IMR-90 (cell line): ENCODE data around the gene SESN1. TPM values are rescaled to one million over a fixed set of nuclear protein-coding genes. Genes with fewer than 3 reads are reported as not detected.

Experiments used
- ATAC-seq: fragments of 200-7000 bp; cut with Tn5 transposase; 2 replicates; pipeline ENCODE4 v1.9.1; 2020; ENCODE audit warnings: low read depth, mild to moderate bottlenecking, moderate library complexity
- BruUV-seq: library from RNA; stranded (reverse); fragments of 400-500 nt; replicated peaks from 2 replicates; lab custom pipeline; 2021; lab: Mats Ljungman, UMichigan
- CTCF ChIA-PET: fragments of 300-600 bp; formaldehyde crosslinking; extraction: SDS; loops from one replicate; lab custom pipeline; 2021; ENCODE audit warnings: antibody characterized with exemption; lab: Yijun Ruan, JAX
- POLR2A ChIA-PET: fragments of 300-600 bp; sonication (Branson Sonifier 250); formaldehyde crosslinking; loops from one replicate; lab custom pipeline; 2022; ENCODE audit warnings: antibody characterized with exemption; ENCODE audit not compliant: unreplicated experiment; lab: Charles Lee
- DNase-seq: peaks from one replicate; pipeline ENCODE4 v3.0.0; 2013
- H2AFZ ChIP-seq: replicated peaks from 2 replicates; pipeline ENCODE3; 2013; ENCODE audit warnings: low read length, mild to moderate bottlenecking; ENCODE audit not compliant: poor library complexity
- H2AK5ac ChIP-seq: 2 replicates; pipeline ENCODE4 v1.6.1; 2013; ENCODE audit warnings: low read depth, low read length, inconsistent platforms
- H2AK9ac ChIP-seq: replicated peaks from 2 replicates; pipeline ENCODE3; 2013; ENCODE audit warnings: mild to moderate bottlenecking, low read depth, low read length, moderate library complexity; ENCODE audit not compliant: poor library complexity
- H2BK120ac ChIP-seq: 2 replicates; pipeline ENCODE4 v1.6.1; 2013; ENCODE audit warnings: low read depth, low read length, inconsistent platforms
- H2BK15ac ChIP-seq: 3 replicates; pipeline ENCODE4 v1.6.1; 2013; ENCODE audit warnings: low read depth, low read length, inconsistent platforms
- H2BK20ac ChIP-seq: 2 replicates; pipeline ENCODE4 v1.6.1; 2013; ENCODE audit warnings: low read depth, mild to moderate bottlenecking, inconsistent platforms, low read length, moderate library complexity
- H2BK5ac ChIP-seq: 2 replicates; pipeline ENCODE4 v1.6.1; 2013; ENCODE audit warnings: mild to moderate bottlenecking, low read depth, low read length, inconsistent platforms; ENCODE audit not compliant: poor library complexity, severe bottlenecking
- H3K14ac ChIP-seq: replicated peaks from 2 replicates; pipeline ENCODE4 v1.6.1; 2013; ENCODE audit warnings: low read depth, low read length, inconsistent platforms
- H3K18ac ChIP-seq: 2 replicates; pipeline ENCODE4 v1.6.1; 2013; ENCODE audit warnings: low read depth, low read length, control low read depth
- H3K23ac ChIP-seq: 2 replicates; pipeline ENCODE4 v1.6.1; 2013; ENCODE audit warnings: low read depth, low read length, inconsistent platforms
- H3K27ac ChIP-seq: 2 replicates; pipeline ENCODE4 v1.5.1; 2013; ENCODE audit warnings: mild to moderate bottlenecking, control low read depth, low read length; ENCODE audit not compliant: insufficient read depth
- H3K27me3 ChIP-seq: 2 replicates; pipeline ENCODE4 v1.6.1; 2013; ENCODE audit warnings: low read length; ENCODE audit not compliant: control insufficient read depth, insufficient read depth
- H3K36me3 ChIP-seq: 2 replicates; pipeline ENCODE4 v1.6.1; 2013; ENCODE audit warnings: low read length, mixed read lengths; ENCODE audit not compliant: control insufficient read depth, insufficient read depth
- H3K4ac ChIP-seq: 2 replicates; pipeline ENCODE4 v1.6.1; 2013; ENCODE audit warnings: low read depth, low read length, inconsistent platforms
- H3K4me1 ChIP-seq: 2 replicates; pipeline ENCODE4 v1.6.1; 2013; ENCODE audit warnings: low read length, mixed read lengths; ENCODE audit not compliant: control insufficient read depth, insufficient read depth
- H3K4me2 ChIP-seq: 2 replicates; pipeline ENCODE4 v1.6.1; 2013; ENCODE audit warnings: low read depth, mild to moderate bottlenecking, control low read depth, low read length, moderate library complexity
- H3K4me3 ChIP-seq: 2 replicates; pipeline ENCODE4 v1.5.1; 2013; ENCODE audit warnings: low read depth, mild to moderate bottlenecking, control low read depth, low read length, moderate library complexity; ENCODE audit not compliant: insufficient read depth
- H3K56ac ChIP-seq: 2 replicates; pipeline ENCODE4 v1.6.1; 2013; ENCODE audit warnings: low read length, inconsistent platforms; ENCODE audit not compliant: insufficient read depth; ENCODE audit errors: extremely low read depth
- H3K79me1 ChIP-seq, 2 experiments: 2 replicates each; pipeline ENCODE4 v1.6.1; 2013; ENCODE audit warnings: low read length in 2 of 2, inconsistent platforms in 1 of 2, low read depth in 1 of 2
- H3K9ac ChIP-seq: 2 replicates; pipeline ENCODE4 v1.6.1; 2013; ENCODE audit warnings: low read depth, low read length, control low read depth
- H3K9me1 ChIP-seq: 2 replicates; pipeline ENCODE4 v1.6.1; 2013; ENCODE audit warnings: low read length, inconsistent platforms; ENCODE audit not compliant: insufficient read depth
- H3K9me3 ChIP-seq: 2 replicates; pipeline ENCODE4 v1.6.1; 2013; ENCODE audit warnings: low read length; ENCODE audit not compliant: control insufficient read depth, insufficient read depth
- H4K20me1 ChIP-seq: 2 replicates; pipeline ENCODE4 v1.6.1; 2013; ENCODE audit warnings: low read length, inconsistent platforms; ENCODE audit not compliant: insufficient read depth
- H4K5ac ChIP-seq: 2 replicates; pipeline ENCODE4 v1.6.1; 2013; ENCODE audit warnings: mild to moderate bottlenecking, low read depth, low read length, control low read depth
- H4K8ac ChIP-seq, 2 experiments: 2 replicates each; pipeline ENCODE4 v1.6.1; 2013; ENCODE audit warnings: low read depth in 2 of 2, low read length in 2 of 2, control low read depth in 1 of 2, inconsistent platforms in 1 of 2
- H4K91ac ChIP-seq: 2 replicates; pipeline ENCODE4 v1.6.1; 2013; ENCODE audit warnings: low read depth, low read length, inconsistent platforms; ENCODE audit not compliant: insufficient read depth
- BHLHE40 ChIP-seq: fragments of 150-350 bp; IDR thresholded peaks from 2 replicates; pipeline ENCODE4 v1.6.1; 2016; ENCODE audit warnings: mild to moderate bottlenecking, low read depth, low read length
- CEBPB ChIP-seq: IDR thresholded peaks from 2 replicates; pipeline ENCODE4 v1.6.1; 2012; ENCODE audit warnings: low read depth, low read length, improper control_type of control experiment
- CHD1 ChIP-seq: IDR thresholded peaks from 2 replicates; pipeline ENCODE4 v1.6.1; 2012; ENCODE audit warnings: low read depth, low read length, improper control_type of control experiment
- FOS ChIP-seq: fragments of 150-350 bp; IDR thresholded peaks from 2 replicates; pipeline ENCODE4 v1.6.1; 2016; ENCODE audit warnings: low read depth, low read length
- MAFK ChIP-seq: IDR thresholded peaks from 2 replicates; pipeline ENCODE4 v1.6.1; 2012; ENCODE audit warnings: low read depth, low read length, improper control_type of control experiment
- MAZ ChIP-seq: IDR thresholded peaks from 2 replicates; pipeline ENCODE4 v1.6.1; 2012; ENCODE audit warnings: low read depth, mild to moderate bottlenecking, low read length, improper control_type of control experiment, moderate library complexity, borderline replicate concordance
- MXI1 ChIP-seq: IDR thresholded peaks from 2 replicates; pipeline ENCODE4 v1.6.1; 2012; ENCODE audit warnings: low read depth, mild to moderate bottlenecking, low read length, moderate library complexity, borderline replicate concordance
- NFE2L2 ChIP-seq: fragments of 150-350 bp; IDR thresholded peaks from 2 replicates; pipeline ENCODE4 v1.6.1; 2016; ENCODE audit warnings: low read depth, mild to moderate bottlenecking, low read length
- POLR2A ChIP-seq: IDR thresholded peaks from 2 replicates; pipeline ENCODE4 v1.6.1; 2012; ENCODE audit warnings: mild to moderate bottlenecking, low read depth, low read length
- RAD21 ChIP-seq: IDR thresholded peaks from 2 replicates; pipeline ENCODE4 v1.6.1; 2012; ENCODE audit warnings: low read length, improper control_type of control experiment
- RCOR1 ChIP-seq: IDR thresholded peaks from 2 replicates; pipeline ENCODE4 v1.6.1; 2012; ENCODE audit warnings: mild to moderate bottlenecking, low read length, improper control_type of control experiment; ENCODE audit not compliant: insufficient replicate concordance
- RFX5 ChIP-seq: IDR thresholded peaks from 2 replicates; pipeline ENCODE4 v1.8.0; 2012; ENCODE audit warnings: low read depth, mild to moderate bottlenecking, low read length, moderate library complexity
- SMC3 ChIP-seq: fragments of 150-350 bp; IDR thresholded peaks from 2 replicates; pipeline ENCODE4 v1.6.1; 2016; ENCODE audit warnings: low read depth, mild to moderate bottlenecking, antibody characterized with exemption, low read length, moderate library complexity
- WGBS, 2 experiments: methylation state at CpG; one replicate each; pipeline versions ENCODE4 v1.1.5 to v1.1.7; 2013; ENCODE audit warnings: missing lambda C conversion rate in 2 of 2; ENCODE audit not compliant: insufficient read length in 1 of 2; ENCODE audit errors: extremely low coverage in 2 of 2; 5-methylcytosine and 5-hydroxymethylcytosine counted together
- dilution Hi-C: fragments of 300-500 bp; cut with HindIII; formaldehyde crosslinking; loops from one replicate; pipeline ENCODE4 v1.14.3; 2018; ENCODE audit warnings: low sequenced_read_pairs; ENCODE audit not compliant: unreplicated experiment
- in situ Hi-C: fragments of 300-500 bp; cut with MboI; formaldehyde crosslinking; loops from 3 replicates; pipeline ENCODE4 v1.14.3; 2019; ENCODE audit warnings: low sequenced_read_pairs, inconsistent platforms, mixed read lengths
- intact Hi-C: fragments of 100-400 bp; cut with micrococcal nuclease; formaldehyde crosslinking; loops from 2 replicates; pipeline ENCODE4 v1.10.0; 2022
- polyA plus RNA-seq, 3 experiments: library from polyadenylated mRNA; depleted of rRNA; stranded (reverse); fragments of >200 nt; gene quantifications; 2 replicates each; pipeline ENCODE4 v1.2.3, GENCODE V29; 2012; ENCODE audit warnings: low replicate concordance in 1 of 3
- total RNA-seq: library from RNA; depleted of rRNA; stranded (reverse); fragments of >200 nt; gene quantifications from 2 replicates; pipeline ENCODE4 v1.2.3, GENCODE V29; 2012
- TF ChIP-seq, protein P1 (sequence below): fragments of 150-350 bp; IDR thresholded peaks from 2 replicates; pipeline ENCODE4 v1.6.1; 2016; ENCODE audit warnings: low read depth, mild to moderate bottlenecking, low read length, moderate library complexity, borderline replicate concordance
- TF ChIP-seq, protein P2 (sequence below): conservative IDR thresholded peaks from 2 replicates; pipeline ENCODE4 v1.5.1; 2012; ENCODE audit warnings: mild to moderate bottlenecking, low read depth, low read length, improper control_type of control experiment
- TF ChIP-seq, protein P3 (sequence below): fragments of 150-350 bp; IDR thresholded peaks from 2 replicates; pipeline ENCODE4 v1.6.1; 2017; ENCODE audit warnings: mild to moderate bottlenecking, antibody characterized with exemption, low read length, low read depth

SESN1 gene
- total and polyA plus RNA-seq, 2 of the 4 experiments (the other 2 are of a cell fraction) = 9.7 to 16.7 TPM

DNA sequence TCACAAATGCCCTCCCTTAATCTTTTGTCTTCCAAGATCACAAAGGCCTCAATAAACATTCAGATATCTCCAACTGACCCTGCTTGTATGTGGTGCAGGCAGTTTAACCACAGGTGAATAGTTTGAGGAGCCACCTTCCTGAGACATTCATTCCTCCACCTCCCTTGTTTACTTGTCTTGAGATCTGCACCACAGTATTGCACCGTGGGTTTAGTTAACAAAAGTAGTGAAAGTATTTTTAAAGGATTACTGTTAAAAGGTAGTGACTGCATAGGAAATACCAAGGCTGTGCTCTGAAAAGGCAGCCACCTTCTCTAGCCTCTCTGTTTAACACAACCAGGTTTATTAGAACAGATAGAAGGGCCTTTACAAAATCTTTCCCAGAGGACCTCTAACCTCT, 46.5 kb downstream of the SESN1 start:
- Histone ChIP-seq H2BK20ac (no peak overlapping the region), H4K91ac (no peak overlapping the region), H4K5ac (no peak overlapping the region), H3K9ac (no peak overlapping the region), H3K4ac (no peak overlapping the region), H4K8ac (no peak overlapping the region), H4K20me1 (no peaks in the 10 kb centered on the region), H3K27ac (no peak overlapping the region), H3K36me3 (no peaks in the 10 kb centered on the region), H3K23ac (no peak overlapping the region), H3K27me3 (no peaks in the 10 kb centered on the region), H3K9me1 (peaks cover 5% of the 10 kb centered on the region; the same call in 1 of the 2 replicates), H2AK9ac (no peak overlapping the region), H3K4me3 (no peak overlapping the region), H3K79me1 (no peaks in the 10 kb centered on the region), H3K14ac (no peak overlapping the region), H3K4me2 (no peak overlapping the region), H3K4me1 (peaks cover 1% of the 10 kb centered on the region; the same call in 1 of the 2 replicates), H2BK5ac (no peak overlapping the region), H2AK5ac (no peak overlapping the region), H2BK15ac (no peak overlapping the region), H2BK120ac (no peak overlapping the region), H3K9me3 (no peaks in the 10 kb centered on the region), H2AFZ (no peak overlapping the region), H3K18ac (no peak overlapping the region), H3K56ac (no peak overlapping the region)
- BruUV-seq = no TSS peak
- no CpG with 5 or more reads among the region's 1 CpG for WGBS, 2 experiments
- CTCF ChIA-PET = no interaction called here
- ATAC-seq (no peak), DNase-seq (no peak)
- in situ Hi-C loops = no loop called here
- POLR2A ChIA-PET = no interaction called here
- TF ChIP-seq MAZ (no peak), CEBPB (no peak), MXI1 (no peak), RCOR1 (no peak), SMC3 (no peak), CHD1 (no peak), RAD21 (no peak), BHLHE40 (no peak), FOS (no peak), NFE2L2 (no peak), POLR2A (no peak), RFX5 (no peak), MAFK (no peak)
- TF ChIP-seq, protein P1, sequence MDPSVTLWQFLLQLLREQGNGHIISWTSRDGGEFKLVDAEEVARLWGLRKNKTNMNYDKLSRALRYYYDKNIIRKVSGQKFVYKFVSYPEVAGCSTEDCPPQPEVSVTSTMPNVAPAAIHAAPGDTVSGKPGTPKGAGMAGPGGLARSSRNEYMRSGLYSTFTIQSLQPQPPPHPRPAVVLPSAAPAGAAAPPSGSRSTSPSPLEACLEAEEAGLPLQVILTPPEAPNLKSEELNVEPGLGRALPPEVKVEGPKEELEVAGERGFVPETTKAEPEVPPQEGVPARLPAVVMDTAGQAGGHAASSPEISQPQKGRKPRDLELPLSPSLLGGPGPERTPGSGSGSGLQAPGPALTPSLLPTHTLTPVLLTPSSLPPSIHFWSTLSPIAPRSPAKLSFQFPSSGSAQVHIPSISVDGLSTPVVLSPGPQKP = no peak
- TF ChIP-seq, protein P2, sequence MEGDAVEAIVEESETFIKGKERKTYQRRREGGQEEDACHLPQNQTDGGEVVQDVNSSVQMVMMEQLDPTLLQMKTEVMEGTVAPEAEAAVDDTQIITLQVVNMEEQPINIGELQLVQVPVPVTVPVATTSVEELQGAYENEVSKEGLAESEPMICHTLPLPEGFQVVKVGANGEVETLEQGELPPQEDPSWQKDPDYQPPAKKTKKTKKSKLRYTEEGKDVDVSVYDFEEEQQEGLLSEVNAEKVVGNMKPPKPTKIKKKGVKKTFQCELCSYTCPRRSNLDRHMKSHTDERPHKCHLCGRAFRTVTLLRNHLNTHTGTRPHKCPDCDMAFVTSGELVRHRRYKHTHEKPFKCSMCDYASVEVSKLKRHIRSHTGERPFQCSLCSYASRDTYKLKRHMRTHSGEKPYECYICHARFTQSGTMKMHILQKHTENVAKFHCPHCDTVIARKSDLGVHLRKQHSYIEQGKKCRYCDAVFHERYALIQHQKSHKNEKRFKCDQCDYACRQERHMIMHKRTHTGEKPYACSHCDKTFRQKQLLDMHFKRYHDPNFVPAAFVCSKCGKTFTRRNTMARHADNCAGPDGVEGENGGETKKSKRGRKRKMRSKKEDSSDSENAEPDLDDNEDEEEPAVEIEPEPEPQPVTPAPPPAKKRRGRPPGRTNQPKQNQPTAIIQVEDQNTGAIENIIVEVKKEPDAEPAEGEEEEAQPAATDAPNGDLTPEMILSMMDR = no peak
- TF ChIP-seq, protein P3, sequence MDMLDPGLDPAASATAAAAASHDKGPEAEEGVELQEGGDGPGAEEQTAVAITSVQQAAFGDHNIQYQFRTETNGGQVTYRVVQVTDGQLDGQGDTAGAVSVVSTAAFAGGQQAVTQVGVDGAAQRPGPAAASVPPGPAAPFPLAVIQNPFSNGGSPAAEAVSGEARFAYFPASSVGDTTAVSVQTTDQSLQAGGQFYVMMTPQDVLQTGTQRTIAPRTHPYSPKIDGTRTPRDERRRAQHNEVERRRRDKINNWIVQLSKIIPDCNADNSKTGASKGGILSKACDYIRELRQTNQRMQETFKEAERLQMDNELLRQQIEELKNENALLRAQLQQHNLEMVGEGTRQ = no peak
- dilution Hi-C loops = no loop called here
- intact Hi-C loops = no loop called here
